Subcutaneous adipose tissue (tissue), 4 donors: Measurements from ENCODE around the gene TUFT1. TPM values are rescaled to one million over a fixed set of nuclear protein-coding genes. Genes with fewer than 3 reads are reported as not detected.

ENCODE experiments used
- total RNA-seq, 4 donors: library from RNA; depleted of rRNA; stranded (reverse); fragments of >200 nt; gene quantifications; one replicate each; pipeline ENCODE4 v1.1.0, GENCODE V29; 2016
- TF ChIP-seq, protein P1 (sequence below): fragments of 450-650 bp; IDR thresholded peaks from one replicate; pipeline ENCODE4 v1.5.1; 2016; ENCODE audit warnings: low read depth, mild to moderate bottlenecking, control low read depth, antibody characterized with exemption, moderate library complexity

TUFT1 gene
- total RNA-seq, 4 donors from 2014 or later: 3.8 to 7.5 (median 5.8) TPM

DNA sequence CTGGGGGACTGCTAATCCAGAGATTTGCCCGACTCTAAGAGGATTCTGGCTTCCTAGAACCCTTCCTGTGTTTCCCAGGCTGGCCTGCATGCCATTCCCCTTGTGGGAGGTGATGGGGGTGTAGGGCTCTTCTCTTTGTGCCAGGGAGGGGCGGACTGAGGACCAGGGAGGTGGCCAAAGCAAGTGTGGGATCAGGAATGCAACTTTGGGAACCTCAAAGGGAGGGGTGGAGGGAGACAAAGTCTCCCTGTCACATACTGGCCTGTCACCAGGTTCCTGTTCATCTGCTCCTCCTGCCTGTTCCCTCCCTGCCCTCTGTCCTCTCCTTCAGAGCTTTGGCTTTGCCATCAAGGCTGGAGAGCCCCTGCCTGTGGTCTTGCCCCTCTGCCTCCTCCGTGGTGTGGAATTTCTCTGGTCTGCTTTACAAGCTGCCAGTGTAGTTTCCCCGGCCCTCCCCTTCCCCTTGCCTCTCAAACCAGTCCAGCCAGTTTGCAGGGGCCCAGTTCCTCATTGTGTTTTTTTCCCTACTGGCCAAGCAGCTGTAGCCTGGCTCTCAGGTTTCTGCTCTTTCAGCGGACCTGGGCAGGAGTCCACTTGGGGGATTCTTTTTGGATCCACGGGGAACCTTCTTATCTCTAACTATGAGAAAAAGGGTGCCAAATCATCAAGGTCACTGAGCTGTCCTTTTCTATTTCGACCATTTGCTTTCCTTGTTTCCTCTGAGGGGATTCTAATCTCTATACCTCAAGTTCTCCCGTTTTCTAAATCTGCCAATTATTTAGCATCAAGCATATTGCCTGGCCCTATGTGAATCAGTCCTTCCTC lies 27.1 kb upstream of the TUFT1 start:
- TF ChIP-seq, protein P1, sequence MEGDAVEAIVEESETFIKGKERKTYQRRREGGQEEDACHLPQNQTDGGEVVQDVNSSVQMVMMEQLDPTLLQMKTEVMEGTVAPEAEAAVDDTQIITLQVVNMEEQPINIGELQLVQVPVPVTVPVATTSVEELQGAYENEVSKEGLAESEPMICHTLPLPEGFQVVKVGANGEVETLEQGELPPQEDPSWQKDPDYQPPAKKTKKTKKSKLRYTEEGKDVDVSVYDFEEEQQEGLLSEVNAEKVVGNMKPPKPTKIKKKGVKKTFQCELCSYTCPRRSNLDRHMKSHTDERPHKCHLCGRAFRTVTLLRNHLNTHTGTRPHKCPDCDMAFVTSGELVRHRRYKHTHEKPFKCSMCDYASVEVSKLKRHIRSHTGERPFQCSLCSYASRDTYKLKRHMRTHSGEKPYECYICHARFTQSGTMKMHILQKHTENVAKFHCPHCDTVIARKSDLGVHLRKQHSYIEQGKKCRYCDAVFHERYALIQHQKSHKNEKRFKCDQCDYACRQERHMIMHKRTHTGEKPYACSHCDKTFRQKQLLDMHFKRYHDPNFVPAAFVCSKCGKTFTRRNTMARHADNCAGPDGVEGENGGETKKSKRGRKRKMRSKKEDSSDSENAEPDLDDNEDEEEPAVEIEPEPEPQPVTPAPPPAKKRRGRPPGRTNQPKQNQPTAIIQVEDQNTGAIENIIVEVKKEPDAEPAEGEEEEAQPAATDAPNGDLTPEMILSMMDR: no peak

DNA sequence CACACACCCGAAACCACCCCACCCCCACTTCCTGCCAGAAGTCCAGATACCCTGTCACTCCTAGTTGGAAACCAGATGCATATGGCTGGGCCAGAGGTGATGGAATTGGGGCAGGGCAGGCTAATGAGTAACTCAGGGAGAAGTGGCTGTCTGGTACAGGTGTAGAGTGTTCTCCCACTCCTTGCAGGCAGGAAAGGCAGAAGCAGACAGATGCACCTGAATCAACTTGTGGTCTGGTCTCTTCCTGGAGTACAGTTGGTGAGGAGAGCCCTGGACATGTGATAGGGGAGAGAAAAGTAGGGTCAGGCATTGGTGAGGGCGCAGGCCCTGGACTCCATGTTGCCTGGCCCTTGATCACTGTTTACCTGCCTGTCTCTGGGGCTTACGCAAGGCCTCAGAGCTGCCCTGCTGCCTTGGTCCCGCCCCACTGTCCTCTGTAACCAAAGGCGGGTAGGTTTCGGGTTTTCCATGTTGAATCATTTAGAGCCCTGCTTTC lies 26.4 kb upstream of the TUFT1 start:
- TF ChIP-seq, protein P1: no peak

DNA sequence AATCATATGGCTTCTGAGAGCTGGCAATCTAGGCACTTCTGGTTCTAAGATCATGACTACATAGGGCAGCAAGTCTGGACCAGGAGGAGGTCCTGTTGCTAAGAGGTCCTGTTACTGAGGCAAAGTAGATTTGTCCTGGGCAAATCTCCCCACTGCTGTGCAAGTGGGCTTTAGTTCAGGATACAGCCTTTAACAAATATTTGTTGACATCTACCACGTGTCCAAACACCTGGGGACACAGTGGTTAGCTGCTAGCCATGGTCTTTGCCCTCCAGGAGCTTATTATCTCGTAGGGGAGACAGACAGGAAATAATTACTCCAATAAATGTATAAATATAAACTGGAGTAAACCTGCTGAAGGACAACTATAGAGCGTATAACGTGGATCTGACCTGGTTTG lies 25.7 kb upstream of the TUFT1 start:
- TF ChIP-seq, protein P1: no peak

DNA sequence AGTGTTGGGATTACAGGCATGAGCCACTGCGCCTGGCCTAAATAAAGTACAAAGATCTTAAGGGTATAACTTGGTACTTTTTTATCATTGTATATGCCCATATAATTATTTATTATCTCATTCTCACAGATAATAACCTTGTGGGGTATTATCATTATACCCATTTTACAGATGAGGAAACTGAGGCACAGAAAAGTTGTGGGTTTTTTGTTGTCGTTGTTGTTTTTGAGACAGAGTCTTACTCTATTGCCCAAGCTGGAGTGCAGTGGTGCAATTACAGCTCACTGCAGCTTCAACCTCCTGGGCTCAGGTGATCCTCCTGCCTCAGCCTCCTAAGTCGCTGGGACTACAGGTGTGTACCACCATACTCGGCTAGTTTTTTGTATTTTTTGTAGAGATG lies 24.8 kb upstream of the TUFT1 start:
- TF ChIP-seq, protein P1: no peak

DNA sequence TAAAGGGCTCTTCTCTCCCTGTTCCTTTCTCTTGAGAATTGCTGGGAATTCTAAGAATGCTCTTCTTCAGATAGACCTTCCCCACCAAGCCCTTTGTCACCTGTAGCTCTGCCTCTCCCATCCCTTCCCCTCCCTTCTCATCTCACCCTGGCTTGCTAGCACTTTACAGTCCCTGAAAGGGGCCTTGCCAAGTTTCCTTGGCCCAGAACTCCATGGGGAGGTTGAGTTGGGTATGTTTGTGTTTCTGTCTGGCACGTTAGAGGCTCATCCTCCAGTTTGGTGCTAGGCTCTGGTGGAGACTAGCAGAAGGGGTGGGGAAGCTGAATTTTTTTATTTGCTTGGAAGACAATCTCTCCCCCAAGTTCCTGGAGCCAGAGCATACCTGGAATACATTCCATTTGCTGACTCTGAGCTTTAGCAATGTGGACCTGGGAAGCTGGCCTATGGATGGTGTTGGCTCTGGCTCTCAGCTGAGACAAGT lies 24.0 kb upstream of the TUFT1 start:
- TF ChIP-seq, protein P1: no peak

DNA sequence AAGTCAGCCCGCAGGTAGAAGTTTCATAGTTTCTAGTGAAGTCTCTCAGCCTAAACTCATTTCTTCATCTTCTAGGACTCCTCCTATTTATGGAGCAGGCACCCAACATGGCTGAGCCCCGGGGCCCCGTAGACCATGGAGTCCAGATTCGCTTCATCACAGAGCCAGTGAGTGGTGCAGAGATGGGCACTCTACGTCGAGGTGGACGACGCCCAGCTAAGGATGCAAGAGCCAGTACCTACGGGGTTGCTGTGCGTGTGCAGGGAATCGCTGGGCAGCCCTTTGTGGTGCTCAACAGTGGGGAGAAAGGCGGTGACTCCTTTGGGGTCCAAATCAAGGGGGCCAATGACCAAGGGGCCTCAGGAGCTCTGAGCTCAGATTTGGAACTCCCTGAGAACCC lies 21.7 kb upstream of the TUFT1 start:
- TF ChIP-seq, protein P1: no peak

DNA sequence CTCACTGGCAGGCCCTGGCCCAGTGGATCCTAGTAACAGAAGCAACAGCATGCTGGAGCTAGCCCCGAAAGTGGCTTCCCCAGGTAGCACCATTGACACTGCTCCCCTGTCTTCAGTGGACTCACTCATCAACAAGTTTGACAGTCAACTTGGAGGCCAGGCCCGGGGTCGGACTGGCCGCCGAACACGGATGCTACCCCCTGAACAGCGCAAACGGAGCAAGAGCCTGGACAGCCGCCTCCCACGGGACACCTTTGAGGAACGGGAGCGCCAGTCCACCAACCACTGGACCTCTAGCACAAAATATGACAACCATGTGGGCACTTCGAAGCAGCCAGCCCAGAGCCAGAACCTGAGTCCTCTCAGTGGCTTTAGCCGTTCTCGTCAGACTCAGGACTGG lies 21.2 kb upstream of the TUFT1 start:
- TF ChIP-seq, protein P1: no peak
